Stimulated activated naive CD4-positive, alpha-beta T cell treated with Interleukin-2 at 50 U/mL for 16 hours (primary cell): Measurements from ENCODE around the gene TRPM5.

Experiments
- DNase-seq: peaks from one replicate; lab custom pipeline; 2025; lab: John Stamatoyannopoulos, UW

The TRPM5 gene

GRCh38 chr11:2452321-2453012 lies 8.2 kb upstream of the TRPM5 start:
- DNase-seq, result no peak

GRCh38 chr11:2451916-2452315 lies 7.6 kb upstream of the TRPM5 start:
- no peak for DNase-seq

DNA sequence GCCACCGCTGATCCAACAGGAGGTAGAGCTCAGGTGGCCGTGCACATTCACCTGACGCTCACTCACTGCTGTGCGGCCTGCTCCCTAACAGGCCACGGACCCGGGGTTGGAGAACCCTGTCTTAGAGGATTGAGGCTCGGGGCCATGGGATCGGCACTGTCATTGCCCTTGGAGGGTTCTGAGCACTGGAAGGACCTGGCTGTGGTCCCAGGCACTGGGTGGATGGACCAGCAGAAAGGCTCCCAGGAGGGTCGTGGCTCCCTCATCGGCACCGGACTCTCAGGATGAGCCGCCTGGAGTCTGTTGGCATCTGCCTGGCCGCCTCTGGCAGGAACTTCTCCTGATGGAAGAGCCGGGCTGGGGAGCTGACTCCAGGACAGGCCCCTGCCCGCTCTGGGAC lies 7.0 kb upstream of the TRPM5 start:
- DNase-seq, result no peak

GRCh38 chr11:2450321-2451041 lies 6.2 kb upstream of the TRPM5 start:
- DNase-seq, result no peak

DNA sequence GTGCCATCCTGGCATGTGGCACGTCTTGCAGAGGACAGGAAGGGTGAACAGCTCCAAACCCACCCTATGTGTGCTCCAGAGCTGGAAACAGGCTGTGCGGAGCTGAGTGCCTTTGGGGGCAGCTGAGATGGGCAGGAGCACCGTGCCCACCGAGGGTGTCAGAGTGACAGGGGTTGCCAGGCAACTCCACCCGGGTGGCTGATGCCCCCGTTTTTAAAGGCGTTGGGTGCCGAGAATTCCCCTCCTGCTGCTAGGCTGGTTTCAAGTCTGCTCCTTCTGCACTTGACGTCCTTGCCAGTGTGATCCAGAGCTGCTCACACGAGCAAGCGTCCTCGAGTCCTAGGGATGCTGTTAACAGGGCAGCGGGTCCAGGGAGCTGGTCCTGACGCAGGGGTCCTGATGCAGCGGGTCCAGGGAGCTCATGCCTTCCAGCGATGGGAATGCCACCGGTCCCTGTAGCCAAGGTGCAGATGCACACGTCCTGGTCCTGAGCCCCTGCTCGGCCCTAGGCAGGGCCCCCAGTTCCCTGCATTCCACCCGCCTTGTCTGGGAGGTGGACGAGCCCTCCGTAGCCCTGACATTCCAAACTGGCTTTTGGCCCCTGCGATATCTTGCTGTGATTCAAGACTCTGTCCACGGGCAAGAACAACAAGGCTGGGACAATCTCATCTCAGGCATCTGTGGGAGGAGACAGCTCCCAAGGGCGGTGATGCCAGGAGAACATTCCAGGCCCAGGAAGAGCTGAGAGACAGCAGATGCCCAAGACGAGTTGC lies 5.4 kb upstream of the TRPM5 start:
- no peak for DNase-seq

DNA sequence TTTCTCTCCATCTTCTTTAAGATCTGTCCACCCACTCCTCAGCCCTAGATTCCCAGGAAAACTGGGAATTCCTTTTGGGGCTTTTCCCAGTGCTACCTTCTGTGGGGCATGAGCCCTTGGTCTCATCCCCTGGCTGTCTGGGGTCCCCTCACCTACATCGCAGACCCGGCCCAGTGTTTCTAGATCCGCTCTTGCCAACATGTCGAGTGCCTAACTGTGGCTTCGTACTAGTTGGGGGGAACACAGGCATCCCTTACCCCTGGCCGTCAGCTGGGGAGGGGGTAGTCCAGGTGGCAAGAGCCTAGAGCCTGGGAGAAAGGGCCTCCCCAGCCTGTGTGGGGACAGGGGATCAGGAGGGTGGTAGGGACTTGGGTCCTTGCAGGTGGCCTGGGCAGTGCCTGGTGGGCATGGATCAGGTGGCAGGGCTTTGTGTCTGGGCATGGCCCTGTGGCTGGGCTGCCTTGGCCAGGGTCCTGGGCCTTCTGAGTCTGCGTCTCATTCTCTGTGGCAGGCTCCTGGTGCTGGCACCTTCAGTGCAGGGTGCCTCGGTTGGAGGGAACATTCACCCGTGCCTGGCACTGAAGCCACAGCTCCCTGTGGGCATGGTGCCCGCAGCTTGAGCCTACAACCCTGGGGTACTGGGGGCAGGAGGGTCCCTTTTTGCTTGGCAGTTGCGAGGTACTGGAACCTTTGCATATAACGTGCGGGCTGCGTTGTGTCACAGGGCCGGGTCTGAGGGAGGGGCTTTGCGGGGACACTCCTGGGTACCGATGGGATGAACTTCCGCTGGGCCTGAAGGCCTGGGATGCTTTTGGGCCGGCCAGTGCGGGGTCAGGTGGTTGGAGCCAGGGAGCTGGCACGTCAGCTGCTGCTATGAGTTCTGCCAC lies 4.6 kb upstream of the TRPM5 start:
- no peak for DNase-seq

DNA sequence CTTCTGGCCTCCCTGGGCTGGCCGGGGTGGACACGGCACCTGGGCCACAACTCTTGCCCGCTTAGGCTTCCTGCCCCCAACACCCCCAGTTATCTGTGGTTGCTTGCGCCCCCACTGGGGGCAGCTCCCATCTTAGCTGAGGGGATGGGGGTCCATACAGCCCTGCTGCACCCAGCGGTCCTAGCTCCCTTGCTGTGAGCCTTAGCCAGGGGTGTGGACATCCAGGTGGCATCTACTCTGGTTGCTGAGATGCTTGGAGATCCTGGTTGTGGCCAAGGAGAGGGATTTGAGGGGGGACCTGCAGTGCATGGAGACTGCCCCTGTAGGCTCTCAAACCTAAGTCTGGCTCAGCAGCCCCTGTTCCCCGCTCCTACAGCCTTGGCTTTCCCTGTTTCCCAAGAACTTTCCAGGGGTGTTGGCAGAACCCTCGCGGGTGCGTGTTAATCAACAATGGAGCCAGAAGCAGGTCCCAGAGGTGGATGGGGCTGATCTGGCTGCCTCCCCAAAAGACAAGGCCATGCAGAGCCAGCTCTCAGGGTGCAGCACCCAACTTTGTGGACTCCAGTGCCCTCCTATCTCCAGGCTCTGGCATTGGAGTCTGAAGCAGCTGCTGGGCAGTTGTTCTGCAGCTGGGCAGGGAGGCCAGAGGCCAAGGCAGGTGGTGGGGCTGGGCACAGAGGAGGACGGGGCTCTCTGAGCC lies 3.8 kb upstream of the TRPM5 start:
- DNase-seq, result no peak

GRCh38 chr11:2447253-2447950 lies 3.1 kb upstream of the TRPM5 start:
- DNase-seq, result no peak

DNA sequence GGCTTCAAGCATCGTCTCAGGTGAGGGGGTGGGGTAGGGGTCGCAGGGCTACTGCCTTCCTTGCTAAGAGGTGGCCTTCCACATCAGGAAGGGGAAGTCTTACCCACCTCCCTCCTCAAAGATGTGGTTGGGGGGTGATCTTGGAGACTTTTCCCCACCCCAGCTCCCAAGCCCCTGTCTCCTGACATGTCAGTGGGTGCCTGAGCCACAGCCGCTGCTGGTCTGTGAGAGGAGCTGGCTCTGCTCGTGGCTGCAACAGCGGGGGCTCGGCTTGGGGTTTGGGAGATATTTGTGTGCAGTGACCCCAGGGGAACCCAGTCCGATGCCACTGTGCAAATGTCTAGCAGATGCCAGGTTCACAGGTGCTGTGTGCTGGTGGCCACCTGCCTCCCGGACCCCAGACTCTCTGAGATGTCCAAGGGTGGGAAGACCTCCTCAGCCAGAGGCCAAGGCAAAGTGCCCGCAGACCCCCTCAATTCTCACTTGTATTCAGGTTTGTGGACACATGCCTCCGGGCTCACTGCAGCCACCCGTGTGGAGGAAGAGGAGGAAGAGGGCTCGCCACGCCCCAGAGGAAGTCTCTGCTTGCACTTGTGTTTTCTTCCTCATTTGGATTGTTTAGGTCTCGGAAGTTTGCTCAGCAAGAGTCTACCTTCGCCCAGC lies 2.4 kb upstream of the TRPM5 start:
- DNase-seq, result no peak

DNA sequence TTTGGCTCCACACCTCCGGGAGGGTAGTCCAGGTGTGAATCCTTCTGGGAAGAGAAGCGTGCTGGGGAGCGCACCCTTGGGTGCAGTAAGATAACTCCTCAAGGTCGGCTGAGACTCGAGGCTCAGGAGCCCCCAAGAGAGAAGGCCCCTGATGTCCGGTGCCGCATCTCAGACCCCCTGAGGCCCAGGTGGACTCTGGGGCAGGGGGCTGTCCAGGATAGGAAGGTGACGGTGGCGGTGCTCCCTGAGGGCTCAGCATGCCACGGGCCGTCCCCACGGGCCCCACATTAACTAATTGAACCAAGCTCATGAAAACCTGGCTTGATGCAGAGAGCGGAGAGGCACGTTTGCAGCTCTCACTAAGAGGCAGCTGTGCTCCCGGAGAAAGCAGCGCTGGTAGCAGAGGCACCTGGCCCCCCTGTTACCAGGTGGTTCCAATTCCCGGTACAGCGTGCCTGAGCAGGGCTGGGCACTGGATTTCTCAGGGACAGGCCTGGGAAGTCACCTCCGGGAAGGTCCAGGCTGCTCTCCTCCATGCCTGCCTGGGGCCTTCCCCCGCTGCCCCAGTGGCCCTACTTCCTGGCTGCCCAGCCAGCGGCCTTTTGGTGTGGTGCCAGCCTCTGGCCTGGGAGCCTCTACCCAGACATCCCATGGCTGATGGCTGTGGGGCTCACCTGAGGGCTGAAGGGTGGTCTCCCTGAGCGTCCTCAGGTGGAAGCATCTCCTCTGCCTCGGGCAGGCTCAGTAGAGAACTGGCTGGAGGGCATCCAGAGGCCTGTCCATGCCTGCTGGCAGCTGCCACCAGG lies 1.6 kb upstream of the TRPM5 start:
- DNase-seq, result no peak

DNA sequence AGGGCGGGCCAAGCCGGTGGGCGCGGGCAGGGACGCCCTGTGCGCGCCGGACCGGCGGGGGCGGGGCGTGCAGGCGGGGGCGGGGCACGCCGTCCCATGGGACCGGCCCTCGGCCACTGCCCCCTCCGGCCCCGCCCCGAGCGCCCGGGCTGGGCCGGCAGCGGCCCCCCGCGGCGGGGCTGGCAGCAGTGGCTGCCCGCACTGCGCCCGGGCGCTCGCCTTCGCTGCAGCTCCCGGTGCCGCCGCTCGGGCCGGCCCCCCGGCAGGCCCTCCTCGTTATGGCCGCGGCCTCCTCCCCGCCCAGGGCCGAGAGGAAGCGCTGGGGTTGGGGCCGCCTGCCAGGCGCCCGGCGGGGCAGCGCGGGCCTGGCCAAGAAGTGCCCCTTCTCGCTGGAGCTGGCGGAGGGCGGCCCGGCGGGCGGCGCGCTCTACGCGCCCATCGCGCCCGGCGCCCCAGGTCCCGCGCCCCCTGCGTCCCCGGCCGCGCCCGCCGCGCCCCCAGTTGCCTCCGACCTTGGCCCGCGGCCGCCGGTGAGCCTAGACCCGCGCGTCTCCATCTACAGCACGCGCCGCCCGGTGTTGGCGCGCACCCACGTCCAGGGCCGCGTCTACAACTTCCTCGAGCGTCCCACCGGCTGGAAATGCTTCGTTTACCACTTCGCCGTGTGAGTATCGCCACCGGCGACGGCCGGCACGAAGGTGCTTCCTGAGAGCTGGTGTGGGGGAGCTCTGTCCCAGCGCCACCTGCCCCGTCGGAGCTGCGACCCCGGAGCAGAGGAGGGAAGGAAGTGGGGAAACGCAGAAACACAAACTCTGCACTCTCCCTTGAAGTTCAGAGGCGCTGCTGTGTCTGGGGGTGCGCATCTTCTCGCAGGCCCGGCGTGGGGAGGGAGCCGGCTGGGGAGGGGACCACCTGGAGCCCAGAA lies 769 bp upstream of the TRPM5 start, which contains the start of gene KCNQ1:
KCNQ1 (plus strand) TSS at position 188 of the 925 bp plus-strand sequence; CDS start at position 279, 91 bp downstream.
- DNase-seq, result peak; percentile 65

- DNase-seq, result no peak
Observed at GRCh38 chr11:2443406-2443805, 908 bp downstream of the TRPM5 start.

GRCh38 chr11:2442589-2442988 lies 1.7 kb downstream of the TRPM5 start:
- DNase-seq, result no peak

- DNase-seq, result no peak
Observed at GRCh38 chr11:2441171-2441570, 3.1 kb downstream of the TRPM5 start.

- no peak for DNase-seq
Observed at GRCh38 chr11:2440646-2441045, 3.7 kb downstream of the TRPM5 start.

- DNase-seq, result no peak
Observed at GRCh38 chr11:2439820-2440219, 4.5 kb downstream of the TRPM5 start.

GRCh38 chr11:2437516-2437915 lies 6.8 kb downstream of the TRPM5 start:
- no peak for DNase-seq

- DNase-seq, result no peak
Observed at GRCh38 chr11:2436521-2437031, 7.7 kb downstream of the TRPM5 start.
